LNCAP (cell line): ENCODE measurements around the gene MUC15.

Experiments used
- TF ChIP-seq, protein P1 (sequence below): fragments of 450-650 bp; IDR thresholded peaks from 2 replicates; pipeline ENCODE4 v1.5.1; 2017; ENCODE audit warnings: mild to moderate bottlenecking

Gene MUC15

GRCh38 chr11:26549176-26549575 lies 22.9 kb downstream of the MUC15 start:
- TF ChIP-seq, protein P1, sequence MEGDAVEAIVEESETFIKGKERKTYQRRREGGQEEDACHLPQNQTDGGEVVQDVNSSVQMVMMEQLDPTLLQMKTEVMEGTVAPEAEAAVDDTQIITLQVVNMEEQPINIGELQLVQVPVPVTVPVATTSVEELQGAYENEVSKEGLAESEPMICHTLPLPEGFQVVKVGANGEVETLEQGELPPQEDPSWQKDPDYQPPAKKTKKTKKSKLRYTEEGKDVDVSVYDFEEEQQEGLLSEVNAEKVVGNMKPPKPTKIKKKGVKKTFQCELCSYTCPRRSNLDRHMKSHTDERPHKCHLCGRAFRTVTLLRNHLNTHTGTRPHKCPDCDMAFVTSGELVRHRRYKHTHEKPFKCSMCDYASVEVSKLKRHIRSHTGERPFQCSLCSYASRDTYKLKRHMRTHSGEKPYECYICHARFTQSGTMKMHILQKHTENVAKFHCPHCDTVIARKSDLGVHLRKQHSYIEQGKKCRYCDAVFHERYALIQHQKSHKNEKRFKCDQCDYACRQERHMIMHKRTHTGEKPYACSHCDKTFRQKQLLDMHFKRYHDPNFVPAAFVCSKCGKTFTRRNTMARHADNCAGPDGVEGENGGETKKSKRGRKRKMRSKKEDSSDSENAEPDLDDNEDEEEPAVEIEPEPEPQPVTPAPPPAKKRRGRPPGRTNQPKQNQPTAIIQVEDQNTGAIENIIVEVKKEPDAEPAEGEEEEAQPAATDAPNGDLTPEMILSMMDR, result no peak

DNA sequence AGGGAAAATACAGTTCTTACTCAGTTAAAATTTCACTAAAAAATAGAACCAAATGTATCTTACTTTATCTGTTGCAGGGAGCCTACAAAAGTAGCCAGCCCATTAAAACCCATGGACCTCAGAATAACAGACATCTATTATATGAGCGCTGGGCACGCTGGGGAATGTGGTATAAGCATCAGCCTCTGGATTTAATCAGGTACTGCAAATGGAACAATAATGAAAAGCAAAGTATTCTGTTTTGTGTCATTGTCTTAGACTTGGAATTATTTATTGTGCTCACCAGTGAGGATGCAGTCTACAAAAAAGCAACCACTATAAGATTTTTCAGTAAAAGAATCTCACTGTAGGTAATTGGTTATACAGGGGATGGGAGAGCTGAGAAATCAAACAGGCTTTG lies 30.2 kb downstream of the MUC15 start:
- TF ChIP-seq, protein P1, result no peak

- TF ChIP-seq, protein P1, result no peak
Observed at GRCh38 chr11:26539517-26539916, 32.5 kb downstream of the MUC15 start.

- TF ChIP-seq, protein P1, result no peak
Observed at GRCh38 chr11:26537341-26537740, 34.7 kb downstream of the MUC15 start.

GRCh38 chr11:26527685-26528084 lies 44.4 kb downstream of the MUC15 start:
- TF ChIP-seq, protein P1, result no peak

- TF ChIP-seq, protein P1, result peak; percentile 33; the same call in 1 of the 2 replicates
Observed at GRCh38 chr11:26522912-26523610, 49.0 kb downstream of the MUC15 start.

- TF ChIP-seq, protein P1, result no peak
Observed at GRCh38 chr11:26519469-26519868, 52.6 kb downstream of the MUC15 start.

DNA sequence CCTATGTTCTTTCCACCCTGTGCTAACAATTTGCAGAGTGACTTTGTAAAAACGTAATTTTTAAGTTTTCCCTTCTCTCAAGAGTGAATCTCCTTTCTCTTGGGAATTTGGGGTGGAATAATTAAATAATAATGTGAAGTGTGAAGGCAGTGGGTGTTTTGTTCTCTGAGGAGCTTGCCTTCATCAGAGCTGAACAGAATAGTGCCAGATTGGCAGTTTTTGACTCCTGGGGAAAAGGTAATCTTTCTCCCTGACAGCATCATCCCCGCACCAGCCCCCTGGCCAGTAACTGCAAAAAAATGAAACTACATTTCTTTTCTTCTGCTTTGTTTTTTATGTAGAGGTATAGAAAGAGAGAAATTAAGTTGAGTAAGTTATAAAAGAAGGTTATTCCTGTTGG lies 59.9 kb downstream of the MUC15 start:
- TF ChIP-seq, protein P1, result no peak
